Kidney epithelial cell (primary cell): Measurements from ENCODE around the gene RIN3. TPM values are rescaled to one million over a fixed set of nuclear protein-coding genes. Genes with fewer than 3 reads are reported as not detected.

Experiments used
- DNase-seq: peaks from one replicate; pipeline ENCODE4 v3.0.0-alpha.2; 2010; ENCODE audit warnings: low read depth
- H3K27me3 ChIP-seq: 2 replicates; pipeline ENCODE4 v1.6.0; 2011; ENCODE audit warnings: low read length; ENCODE audit not compliant: control insufficient read depth, insufficient read depth
- H3K36me3 ChIP-seq: 2 replicates; pipeline ENCODE4 v1.5.1; 2011; ENCODE audit warnings: low read length; ENCODE audit not compliant: control insufficient read depth, insufficient read depth
- H3K4me3 ChIP-seq: 2 replicates; pipeline ENCODE4 v1.5.1; 2011; ENCODE audit warnings: low read depth, mild to moderate bottlenecking, control low read depth, low read length
- CTCF ChIP-seq: IDR thresholded peaks from 2 replicates; pipeline ENCODE4 v1.5.1; 2011; ENCODE audit warnings: mild to moderate bottlenecking, moderate library complexity, low read length, control low read depth, inconsistent platforms; ENCODE audit not compliant: insufficient read depth, poor library complexity, severe bottlenecking
- total RNA-seq: library from RNA; depleted of rRNA; stranded (reverse); fragments of >200 nt; gene quantifications from 2 replicates; pipeline ENCODE4 v1.2.3, GENCODE V29; 2015

The RIN3 gene
- total RNA-seq, 1 donor from 2014 or later: 6.0 TPM

GRCh38 chr14:92659765-92660561 is 146.4 kb downstream of the RIN3 start:
- H3K27me3 ChIP-seq: no peaks in the 10 kb centered on the region
- DNase-seq: no peak
- peaks cover 1% of the 10 kb centered on the region for H3K36me3 ChIP-seq
- no peak for TF ChIP-seq CTCF
- no peak overlapping the region for H3K4me3 ChIP-seq

DNA sequence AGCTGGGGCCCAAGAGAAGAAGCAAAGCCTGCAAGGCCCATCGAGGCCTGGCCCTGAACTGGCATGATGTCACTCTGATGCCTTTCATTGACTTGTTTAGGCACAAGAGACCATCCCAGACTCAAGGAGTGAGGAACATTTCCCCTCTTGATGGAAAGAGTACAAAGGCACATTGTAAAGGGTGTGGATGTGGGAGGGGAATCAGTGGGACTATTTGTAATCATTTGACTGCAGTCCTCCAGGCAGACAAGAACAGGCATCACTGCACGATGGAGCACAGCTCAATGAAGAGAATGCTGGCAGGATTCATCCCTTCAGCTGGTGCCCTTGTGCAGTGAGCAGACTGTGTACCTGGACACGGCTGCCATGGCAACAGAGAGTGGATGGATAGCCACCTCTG is 147.0 kb downstream of the RIN3 start:
- no peak for DNase-seq
- Histone ChIP-seq H3K27me3 (no peaks in the 10 kb centered on the region), H3K36me3 (peaks cover 1% of the 10 kb centered on the region), H3K4me3 (no peak overlapping the region)
- TF ChIP-seq CTCF: no peak

GRCh38 chr14:92663049-92663448 is 149.5 kb downstream of the RIN3 start:
- TF ChIP-seq CTCF: no peak
- Histone ChIP-seq H3K36me3 (peaks cover 1% of the 10 kb centered on the region), H3K27me3 (no peaks in the 10 kb centered on the region), H3K4me3 (no peak overlapping the region)
- no peak for DNase-seq

DNA sequence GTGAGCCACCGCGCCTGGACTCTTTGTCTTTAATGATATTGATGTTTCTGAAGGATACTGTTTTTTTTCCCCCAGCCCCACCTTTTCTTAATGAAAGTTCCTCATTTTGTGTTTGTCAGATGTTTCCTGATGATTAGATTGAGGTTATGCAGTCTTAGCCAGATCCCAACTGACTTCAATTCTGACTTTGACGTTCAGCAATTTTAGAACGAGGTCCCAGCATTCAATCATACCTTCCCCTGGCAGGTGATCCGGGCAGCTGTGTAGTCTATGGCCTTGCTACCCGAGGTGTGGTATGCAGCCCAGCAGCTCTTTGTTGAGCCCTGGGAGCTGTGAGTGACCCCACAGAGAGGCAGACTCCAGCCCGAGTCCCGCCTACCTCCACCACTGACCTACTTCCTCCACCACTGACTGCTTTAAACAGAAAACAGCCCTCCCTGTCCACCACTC is 152.1 kb downstream of the RIN3 start:
- H3K27me3 ChIP-seq: no peaks in the 10 kb centered on the region
- DNase-seq: no peak
- H3K4me3 ChIP-seq: no peak overlapping the region
- no peaks in the 10 kb centered on the region for H3K36me3 ChIP-seq
- TF ChIP-seq CTCF: no peak

DNA sequence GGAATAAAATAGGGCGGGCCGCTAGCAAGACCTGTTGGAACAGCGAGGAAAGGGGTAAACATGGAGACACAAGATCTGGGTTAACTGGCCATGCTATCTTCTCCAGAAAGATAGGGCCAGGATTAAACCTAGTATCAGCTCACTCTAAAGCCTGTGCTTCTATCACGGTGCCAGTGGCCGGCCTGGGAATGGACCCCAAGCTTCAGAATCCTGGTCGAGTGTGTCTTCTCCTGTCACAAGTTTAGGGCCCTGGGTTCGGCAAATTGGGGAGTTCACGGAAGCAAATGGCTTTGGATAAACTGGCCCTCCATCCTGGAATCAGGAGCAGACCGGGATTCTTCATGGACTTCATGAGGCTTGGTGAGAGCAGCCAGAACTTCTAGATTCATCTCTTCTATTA is 152.7 kb downstream of the RIN3 start:
- DNase-seq: no peak
- no peak for TF ChIP-seq CTCF
- H3K4me3 ChIP-seq: no peak overlapping the region
- no peaks in the 10 kb centered on the region for H3K27me3 ChIP-seq
- no peaks in the 10 kb centered on the region for H3K36me3 ChIP-seq
